ENCODE results near the gene PSMA2. TPM values are rescaled to one million over a fixed set of nuclear protein-coding genes. Genes with fewer than 3 reads are reported as not detected.

PSMA2 gene
- total RNA-seq, 1 experiment from 2014 or later, result 175 TPM

DNA sequence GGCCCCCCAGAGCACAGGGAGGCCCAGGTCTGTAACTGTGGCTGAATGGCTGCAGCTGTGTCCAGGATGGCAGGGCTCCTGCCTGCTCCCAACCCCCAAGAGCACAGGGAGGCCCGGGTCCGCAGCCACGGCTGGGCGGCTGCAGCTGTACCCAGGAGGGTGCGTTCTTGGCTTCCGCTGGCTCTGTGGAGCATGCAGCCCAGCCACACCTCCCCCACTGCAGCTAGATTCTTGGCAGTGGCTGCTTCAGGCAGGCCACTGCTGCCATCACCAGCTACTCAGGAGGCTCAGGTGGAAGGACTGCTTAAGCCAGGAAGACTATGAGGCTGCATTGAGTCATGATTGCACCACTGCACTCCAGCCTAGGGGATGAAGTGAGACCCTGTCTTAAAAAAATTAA is 48.0 kb downstream of the PSMA2 start:
- intact Hi-C loops (cut with micrococcal nuclease; ENCODE audit: unreplicated experiment), result no loop called here
- Histone ChIP-seq H3K27me3 (ENCODE audit: insufficient read depth, low read depth) (no peaks in the 10 kb centered on the region), H3K9me2 (ENCODE audit: insufficient read depth) (no peaks in the 10 kb centered on the region), H3K4me2 (no peak overlapping the region), H2AFZ (no peak overlapping the region), H3K4me3 (no peak overlapping the region), H3K9me3 (ENCODE audit: insufficient read depth, low read depth) (no peaks in the 10 kb centered on the region), H3K79me2 (ENCODE audit: low read depth) (no peaks in the 10 kb centered on the region), H3K36me3 (ENCODE audit: low read depth) (no peaks in the 10 kb centered on the region), H3F3A (ENCODE audit: insufficient read depth, low read depth) (peaks cover 22% of the 10 kb centered on the region), H4K20me1 (ENCODE audit: insufficient read depth) (no peaks in the 10 kb centered on the region), H3K27ac (no peak overlapping the region), H3K4me1 (replicated peaks; ENCODE audit: insufficient read depth) (peaks cover 25% of the 10 kb centered on the region)
- DNase-seq, result peak in 1 of 2 experiments; percentile 68
- BruUV-seq (replicated peaks), result no TSS peak
- POLR2A ChIA-PET (ENCODE audit: unreplicated experiment), result no interaction called here
- TF ChIP-seq, protein P1, sequence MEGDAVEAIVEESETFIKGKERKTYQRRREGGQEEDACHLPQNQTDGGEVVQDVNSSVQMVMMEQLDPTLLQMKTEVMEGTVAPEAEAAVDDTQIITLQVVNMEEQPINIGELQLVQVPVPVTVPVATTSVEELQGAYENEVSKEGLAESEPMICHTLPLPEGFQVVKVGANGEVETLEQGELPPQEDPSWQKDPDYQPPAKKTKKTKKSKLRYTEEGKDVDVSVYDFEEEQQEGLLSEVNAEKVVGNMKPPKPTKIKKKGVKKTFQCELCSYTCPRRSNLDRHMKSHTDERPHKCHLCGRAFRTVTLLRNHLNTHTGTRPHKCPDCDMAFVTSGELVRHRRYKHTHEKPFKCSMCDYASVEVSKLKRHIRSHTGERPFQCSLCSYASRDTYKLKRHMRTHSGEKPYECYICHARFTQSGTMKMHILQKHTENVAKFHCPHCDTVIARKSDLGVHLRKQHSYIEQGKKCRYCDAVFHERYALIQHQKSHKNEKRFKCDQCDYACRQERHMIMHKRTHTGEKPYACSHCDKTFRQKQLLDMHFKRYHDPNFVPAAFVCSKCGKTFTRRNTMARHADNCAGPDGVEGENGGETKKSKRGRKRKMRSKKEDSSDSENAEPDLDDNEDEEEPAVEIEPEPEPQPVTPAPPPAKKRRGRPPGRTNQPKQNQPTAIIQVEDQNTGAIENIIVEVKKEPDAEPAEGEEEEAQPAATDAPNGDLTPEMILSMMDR (conservative IDR thresholded peaks at IDR 0.05), result no peak
- TF ChIP-seq EZH2 (IDR thresholded peaks at IDR 0.05; ENCODE audit: low read depth), result no peak
- CTCF ChIA-PET, result no interaction called here

DNA sequence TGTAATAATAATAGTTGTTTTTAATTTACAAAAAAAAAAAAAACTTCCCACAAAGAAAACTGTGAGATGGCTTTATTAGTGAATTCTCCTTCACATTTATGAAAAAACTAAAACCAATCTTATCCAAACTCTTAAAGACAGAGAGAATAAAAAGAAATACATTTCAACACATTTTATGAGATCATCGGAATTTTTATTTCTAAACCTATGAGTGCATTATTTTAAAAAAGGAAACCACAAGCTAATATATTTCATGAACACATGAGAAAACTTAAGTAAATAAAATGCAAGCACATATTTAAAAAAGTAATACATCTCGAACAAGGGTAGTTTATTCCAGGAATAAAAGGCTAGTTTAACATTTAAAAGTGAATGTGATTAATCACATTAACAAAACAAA is 51.6 kb downstream of the PSMA2 start:
- Histone ChIP-seq H3K4me2 (no peak overlapping the region), H3F3A (ENCODE audit: insufficient read depth, low read depth) (no peaks in the 10 kb centered on the region), H3K9me3 (ENCODE audit: insufficient read depth, low read depth) (no peaks in the 10 kb centered on the region), H3K27ac (no peak overlapping the region), H3K4me3 (no peak overlapping the region), H4K20me1 (ENCODE audit: insufficient read depth) (no peaks in the 10 kb centered on the region), H3K79me2 (ENCODE audit: low read depth) (no peaks in the 10 kb centered on the region), H3K27me3 (ENCODE audit: insufficient read depth, low read depth) (no peaks in the 10 kb centered on the region), H3K36me3 (ENCODE audit: low read depth) (no peaks in the 10 kb centered on the region), H2AFZ (no peak overlapping the region), H3K4me1 (replicated peaks; ENCODE audit: insufficient read depth) (peaks cover 6% of the 10 kb centered on the region), H3K9me2 (ENCODE audit: insufficient read depth) (no peaks in the 10 kb centered on the region)
- ChIA-PET CTCF (no interaction called here), POLR2A (ENCODE audit: unreplicated experiment) (no interaction called here)
- no peak for DNase-seq
- no TSS peak for BruUV-seq (replicated peaks)
- intact Hi-C loops (cut with micrococcal nuclease; ENCODE audit: unreplicated experiment), result no loop called here
- TF ChIP-seq EZH2 (IDR thresholded peaks at IDR 0.05; ENCODE audit: low read depth), result no peak
- TF ChIP-seq, protein P1 (conservative IDR thresholded peaks at IDR 0.05), result no peak

DNA sequence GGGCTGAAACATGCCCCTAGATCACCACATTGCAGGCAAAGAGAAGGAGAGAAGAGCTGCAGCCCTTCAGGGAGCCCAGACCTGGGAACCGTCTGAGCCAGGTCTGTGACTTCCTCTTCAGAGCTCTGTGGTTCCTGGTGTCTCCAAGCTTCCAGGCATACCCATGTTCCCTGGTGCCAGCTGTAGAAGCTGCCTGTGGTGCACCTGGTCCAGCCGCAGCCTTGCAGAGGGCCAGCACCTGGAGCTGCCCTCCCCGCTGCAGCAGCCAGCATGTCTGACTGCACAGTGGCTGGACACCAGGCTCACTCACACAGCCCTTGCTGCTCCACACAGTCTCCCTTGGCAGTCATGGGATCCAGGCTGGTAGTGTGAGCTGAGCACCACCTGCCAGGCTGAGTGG is 53.7 kb downstream of the PSMA2 start:
- DNase-seq, result no peak
- Histone ChIP-seq H3K36me3 (ENCODE audit: low read depth) (no peaks in the 10 kb centered on the region), H3K9me2 (ENCODE audit: insufficient read depth) (no peaks in the 10 kb centered on the region), H3K79me2 (ENCODE audit: low read depth) (no peaks in the 10 kb centered on the region), H2AFZ (no peak overlapping the region), H3K4me3 (no peak overlapping the region), H3F3A (ENCODE audit: insufficient read depth, low read depth) (no peaks in the 10 kb centered on the region), H3K4me1 (replicated peaks; ENCODE audit: insufficient read depth) (no peaks in the 10 kb centered on the region), H3K4me2 (no peak overlapping the region), H3K9me3 (ENCODE audit: insufficient read depth, low read depth) (no peaks in the 10 kb centered on the region), H3K27me3 (ENCODE audit: insufficient read depth, low read depth) (no peaks in the 10 kb centered on the region), H4K20me1 (ENCODE audit: insufficient read depth) (no peaks in the 10 kb centered on the region), H3K27ac (no peak overlapping the region)
- POLR2A ChIA-PET (ENCODE audit: unreplicated experiment), result no interaction called here
- intact Hi-C loops (cut with micrococcal nuclease; ENCODE audit: unreplicated experiment), result no loop called here
- no TSS peak for BruUV-seq (replicated peaks)
- no peak for TF ChIP-seq EZH2 (IDR thresholded peaks at IDR 0.05; ENCODE audit: low read depth)
- TF ChIP-seq, protein P1 (conservative IDR thresholded peaks at IDR 0.05), result no peak
- CTCF ChIA-PET, result no interaction called here

All from PC-9 (cell line).